HUES6 (cell line): ENCODE data around the gene YLPM1.

Experiments
- H3K27ac ChIP-seq: 2 replicates; pipeline ENCODE4 v1.7.0; 2013; ENCODE audit warnings: low read depth, mild to moderate bottlenecking, low read length, inconsistent platforms
- H3K27me3 ChIP-seq: 2 replicates; pipeline ENCODE4 v1.6.1; 2013; ENCODE audit warnings: low read length; ENCODE audit not compliant: control insufficient read depth, insufficient read depth
- H3K36me3 ChIP-seq: 2 replicates; pipeline ENCODE4 v1.6.1; 2013; ENCODE audit warnings: low read length; ENCODE audit not compliant: control insufficient read depth, insufficient read depth
- H3K4me1 ChIP-seq: 2 replicates; pipeline ENCODE4 v1.6.1; 2013; ENCODE audit warnings: low read length; ENCODE audit not compliant: control insufficient read depth, insufficient read depth
- H3K4me3 ChIP-seq: 2 replicates; pipeline ENCODE4 v1.5.1; 2013; ENCODE audit warnings: low read depth, low read length
- H3K9ac ChIP-seq: one replicate; pipeline ENCODE4 v1.6.1; 2013; ENCODE audit warnings: mild to moderate bottlenecking, low read length
- H3K9me3 ChIP-seq: 2 replicates; pipeline ENCODE4 v1.6.1; 2013; ENCODE audit warnings: low read depth, low read length; ENCODE audit not compliant: control insufficient read depth, insufficient read depth

YLPM1 gene

GRCh38 chr14:74860899-74861733, 98.0 kb downstream of the YLPM1 start:
- no peak overlapping the region for H3K9ac ChIP-seq
- no peak overlapping the region for H3K27ac ChIP-seq
- H3K9me3 ChIP-seq, result no peaks in the 10 kb centered on the region
- no peaks in the 10 kb centered on the region for H3K4me1 ChIP-seq
- no peaks in the 10 kb centered on the region for H3K36me3 ChIP-seq
- no peaks in the 10 kb centered on the region for H3K27me3 ChIP-seq
- H3K4me3 ChIP-seq, result no peak overlapping the region

GRCh38 chr14:74861734-74862090, 98.6 kb downstream of the YLPM1 start:
- Histone ChIP-seq H3K4me1 (no peaks in the 10 kb centered on the region), H3K4me3 (no peak overlapping the region), H3K27ac (no peak overlapping the region), H3K9ac (no peak overlapping the region), H3K36me3 (no peaks in the 10 kb centered on the region), H3K27me3 (no peaks in the 10 kb centered on the region), H3K9me3 (no peaks in the 10 kb centered on the region)

- Histone ChIP-seq H3K4me1 (no peaks in the 10 kb centered on the region), H3K9me3 (no peaks in the 10 kb centered on the region), H3K9ac (no peak overlapping the region), H3K27me3 (no peaks in the 10 kb centered on the region), H3K36me3 (no peaks in the 10 kb centered on the region), H3K4me3 (no peak overlapping the region), H3K27ac (no peak overlapping the region)
These were observed 100.2 kb downstream of the YLPM1 start for GRCh38 chr14:74863274-74863673.

- Histone ChIP-seq H3K4me3 (no peak overlapping the region), H3K27ac (no peak overlapping the region)
These were observed 101.1 kb downstream of the YLPM1 start for GRCh38 chr14:74864198-74864597.

GRCh38 chr14:74865156-74865555, 102.0 kb downstream of the YLPM1 start:
- no peak overlapping the region for H3K4me3 ChIP-seq
- H3K27me3 ChIP-seq, result no peaks in the 10 kb centered on the region
- H3K27ac ChIP-seq, result no peak overlapping the region
- H3K36me3 ChIP-seq, result no peaks in the 10 kb centered on the region
- no peaks in the 10 kb centered on the region for H3K4me1 ChIP-seq
- H3K9me3 ChIP-seq, result no peaks in the 10 kb centered on the region
- no peak overlapping the region for H3K9ac ChIP-seq

More at GRCh38 chr14:74864198-74864597, 101.1 kb downstream of the YLPM1 start:
- Histone ChIP-seq H3K36me3 (no peaks in the 10 kb centered on the region), H3K9me3 (no peaks in the 10 kb centered on the region), H3K9ac (no peak overlapping the region), H3K4me1 (no peaks in the 10 kb centered on the region), H3K27me3 (no peaks in the 10 kb centered on the region)

- Histone ChIP-seq H3K27ac (no peak overlapping the region), H3K9me3 (no peaks in the 10 kb centered on the region), H3K4me1 (no peaks in the 10 kb centered on the region), H3K9ac (no peak overlapping the region), H3K27me3 (no peaks in the 10 kb centered on the region), H3K4me3 (no peak overlapping the region), H3K36me3 (no peaks in the 10 kb centered on the region)
These were observed 103.7 kb downstream of the YLPM1 start for GRCh38 chr14:74866708-74867389.

GRCh38 chr14:74867673-74868072, 104.6 kb downstream of the YLPM1 start:
- no peaks in the 10 kb centered on the region for H3K9me3 ChIP-seq
- no peaks in the 10 kb centered on the region for H3K36me3 ChIP-seq
- no peak overlapping the region for H3K9ac ChIP-seq
- H3K27ac ChIP-seq, result no peak overlapping the region
- H3K4me1 ChIP-seq, result no peaks in the 10 kb centered on the region
- no peaks in the 10 kb centered on the region for H3K27me3 ChIP-seq
- H3K4me3 ChIP-seq, result no peak overlapping the region

- H3K27me3 ChIP-seq, result no peaks in the 10 kb centered on the region
- H3K4me3 ChIP-seq, result no peak overlapping the region
- no peaks in the 10 kb centered on the region for H3K9me3 ChIP-seq
- H3K9ac ChIP-seq, result no peak overlapping the region
- no peak overlapping the region for H3K27ac ChIP-seq
- no peaks in the 10 kb centered on the region for H3K4me1 ChIP-seq
- no peaks in the 10 kb centered on the region for H3K36me3 ChIP-seq
These were observed 105.6 kb downstream of the YLPM1 start for GRCh38 chr14:74868739-74869138.

DNA sequence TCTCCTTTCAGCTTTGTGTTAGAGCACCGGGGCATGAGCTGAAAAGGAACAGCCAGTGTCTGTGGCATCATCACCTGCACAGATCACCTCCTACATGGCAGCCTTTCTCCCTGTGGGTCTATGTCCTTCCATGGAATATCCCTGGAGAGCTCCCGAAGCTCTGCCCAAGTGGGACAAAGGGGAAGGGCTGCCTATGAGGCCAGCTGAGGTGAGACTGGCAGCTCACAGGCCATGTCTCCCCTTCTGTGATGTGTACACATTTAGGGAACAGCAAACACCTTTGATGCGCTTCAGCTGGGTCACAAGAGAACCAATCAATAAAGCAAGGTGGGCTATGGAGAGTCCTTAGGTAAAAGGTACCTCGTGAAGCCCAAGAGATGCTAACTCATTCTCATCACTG, 108.7 kb downstream of the YLPM1 start:
- no peaks in the 10 kb centered on the region for H3K36me3 ChIP-seq
- no peaks in the 10 kb centered on the region for H3K27me3 ChIP-seq
- H3K27ac ChIP-seq, result no peak overlapping the region
- 0 out of 2 replicates have a peak, but pooled peaks cover 9% of the 10 kb centered on the region for H3K4me1 ChIP-seq
- H3K9me3 ChIP-seq, result no peaks in the 10 kb centered on the region
- H3K4me3 ChIP-seq, result no peak overlapping the region
- H3K9ac ChIP-seq, result no peak overlapping the region

- Histone ChIP-seq H3K27ac (no peak overlapping the region), H3K4me3 (no peak overlapping the region), H3K9ac (no peak overlapping the region), H3K27me3 (no peaks in the 10 kb centered on the region), H3K9me3 (no peaks in the 10 kb centered on the region), H3K36me3 (no peaks in the 10 kb centered on the region), H3K4me1 (0 out of 2 replicates have a peak, but pooled peaks cover 9% of the 10 kb centered on the region)
These were observed 112.1 kb downstream of the YLPM1 start for GRCh38 chr14:74875204-74875603.
